Right cardiac atrium (tissue), 5 donors: ENCODE results near the gene SELENOW. TPM values are rescaled to one million over a fixed set of nuclear protein-coding genes. Genes with fewer than 3 reads are reported as not detected.
"Not testable (repeated sequence)": the region's sequence is repeated elsewhere in the genome, so short reads cannot be mapped to it uniquely, and the experiment has no call there.

Source experiments
- ATAC-seq, 2 donors: fragments of 200-7000 bp; cut with Tn5 transposase; one replicate each; pipeline versions ENCODE4 v1.8.0 to v1.9.1; 2020; ENCODE audit warnings: moderate library complexity in 2 of 2, mild to moderate bottlenecking in 1 of 2
- DNase-seq, 3 donors: peaks; one replicate each; pipeline ENCODE4 v3.0.0-alpha.2; 2020
- H3K27ac ChIP-seq: one replicate; pipeline ENCODE4 v1.5.1; 2013; ENCODE audit warnings: mild to moderate bottlenecking, low read length, control low read depth, moderate library complexity
- H3K27me3 ChIP-seq: one replicate; pipeline ENCODE4 v1.6.1; 2013; ENCODE audit not compliant: control insufficient read depth, insufficient read depth
- H3K4me1 ChIP-seq: one replicate; pipeline ENCODE4 v1.6.1; 2013; ENCODE audit warnings: low read length; ENCODE audit not compliant: control insufficient read depth, insufficient read depth
- H3K4me3 ChIP-seq: one replicate; pipeline ENCODE4 v1.5.1; 2013; ENCODE audit warnings: low read length, control low read depth
- H3K9me3 ChIP-seq: one replicate; pipeline ENCODE4 v1.6.1; 2013; ENCODE audit warnings: low read length; ENCODE audit not compliant: control insufficient read depth
- WGBS: extraction: QIAGEN DNeasy Blood & Tissue Kit; methylation state at CpG from one replicate; pipeline ENCODE4 v1.1.7; 2013; 5-methylcytosine and 5-hydroxymethylcytosine counted together
- intact Hi-C, 4 donors: fragments of 100-400 bp; cut with DNase I; formaldehyde crosslinking; loops; one replicate each; pipeline versions ENCODE4 v1.11.0 to v1.14.0; 2022 to 2023
- polyA plus RNA-seq: library from polyadenylated mRNA; stranded (reverse); fragments of 200-250 nt; gene quantifications from one replicate; pipeline ENCODE4 v1.2.3, GENCODE V29; 2013
- total RNA-seq, 4 donors: library from RNA; stranded (reverse); fragmentation: NEBNext Ultra II Directional; extraction: Animal tissue kit (Norgen Biotek cat#: 25700); gene quantifications; one replicate each; pipeline ENCODE4 v1.2.1, GENCODE V29; 2021
- donor health status: healthy with polysubstance abuse.
- donor health status: DM: no; HTN: yes; CAD: no.
- donor health status: DM: no; HTN: no; CAD: no.
- donor health status: DM: no; HTN: yes; CAD: no; lungs with severe emphysema.
- donor health status: DM: yes; HTN: yes; CAD: no.

The SELENOW gene
- total and polyA plus RNA-seq, 5 donors = 857 to 1,795 (median 1,074) TPM

- no peak overlapping the region for H3K4me3 ChIP-seq
- no peaks in the 10 kb centered on the region for H3K9me3 ChIP-seq
- H3K27me3 ChIP-seq = no peaks in the 10 kb centered on the region
- H3K27ac ChIP-seq = no peak overlapping the region
- 79% methylated on average over 22 of the region's 22 CpGs for WGBS
- no peaks in the 10 kb centered on the region for H3K4me1 ChIP-seq
- DNase-seq (peak in 1 of 3 donors; percentile 45), ATAC-seq (peak; percentile 7 to 8)
- intact Hi-C loops = no loop called here
These were observed 21.4 kb upstream of the SELENOW start for GRCh38 chr19:47756953-47757608.

GRCh38 chr19:47757617-47758442 is 20.7 kb upstream of the SELENOW start:
- Histone ChIP-seq H3K27ac (no peak overlapping the region), H3K9me3 (no peaks in the 10 kb centered on the region), H3K4me3 (no peak overlapping the region), H3K4me1 (no peaks in the 10 kb centered on the region), H3K27me3 (no peaks in the 10 kb centered on the region)
- WGBS = 81% methylated on average over 14 of the region's 14 CpGs
- peak in 1 of 3 donors; percentile 10 for DNase-seq
- ATAC-seq = no peak
- intact Hi-C loops = no loop called here

- no peak overlapping the region for H3K27ac ChIP-seq
- H3K27me3 ChIP-seq = no peaks in the 10 kb centered on the region
- ATAC-seq (no peak), DNase-seq (no peak)
- no peaks in the 10 kb centered on the region for H3K9me3 ChIP-seq
- H3K4me3 ChIP-seq = no peak overlapping the region
- WGBS = 90% methylated on average over 5 of the region's 5 CpGs
- intact Hi-C loops = no loop called here
- no peaks in the 10 kb centered on the region for H3K4me1 ChIP-seq
These were observed 20.1 kb upstream of the SELENOW start for GRCh38 chr19:47758443-47758804.

GRCh38 chr19:47760632-47760999 is 17.9 kb upstream of the SELENOW start:
- H3K9me3 ChIP-seq = no peaks in the 10 kb centered on the region
- intact Hi-C loops = no loop called here
- no peak overlapping the region for H3K4me3 ChIP-seq
- no peak for ATAC-seq
- WGBS = 76% methylated on average over 5 of the region's 5 CpGs
- no peaks in the 10 kb centered on the region for H3K27me3 ChIP-seq
- no peak overlapping the region for H3K27ac ChIP-seq
- no peaks in the 10 kb centered on the region for H3K4me1 ChIP-seq
- DNase-seq = no peak

GRCh38 chr19:47761566-47761965 is 16.9 kb upstream of the SELENOW start:
- H3K4me1 ChIP-seq = no peaks in the 10 kb centered on the region
- no peak for ATAC-seq
- intact Hi-C loops = no loop called here
- H3K4me3 ChIP-seq = no peak overlapping the region
- DNase-seq = no peak
- 59% methylated on average over 5 of the region's 5 CpGs for WGBS
- H3K27ac ChIP-seq = no peak overlapping the region
- no peaks in the 10 kb centered on the region for H3K27me3 ChIP-seq
- H3K9me3 ChIP-seq = no peaks in the 10 kb centered on the region

- H3K27ac ChIP-seq = no peak overlapping the region
- H3K4me1 ChIP-seq = no peaks in the 10 kb centered on the region
- ATAC-seq (no peak), DNase-seq (no peak)
- WGBS = 42% methylated on average over 3 of the region's 3 CpGs
- H3K9me3 ChIP-seq = no peaks in the 10 kb centered on the region
- H3K27me3 ChIP-seq = no peaks in the 10 kb centered on the region
- no peak overlapping the region for H3K4me3 ChIP-seq
- intact Hi-C loops = no loop called here
These were observed 16.4 kb upstream of the SELENOW start for GRCh38 chr19:47762151-47762550.

GRCh38 chr19:47762615-47763308 is 15.7 kb upstream of the SELENOW start:
- Histone ChIP-seq H3K4me1 (no peaks in the 10 kb centered on the region), H3K4me3 (no peak overlapping the region), H3K27ac (peak overlapping the region; percentile 16), H3K27me3 (no peaks in the 10 kb centered on the region), H3K9me3 (no peaks in the 10 kb centered on the region)
- intact Hi-C loops = no loop called here
- DNase-seq (peak; percentile 59 to 82 (median 77)), ATAC-seq (peak; percentile 50 to 80)
- 53% methylated on average over 18 of the region's 18 CpGs for WGBS

GRCh38 chr19:47764705-47765104 is 13.8 kb upstream of the SELENOW start:
- H3K4me3 ChIP-seq, H3K4me1 ChIP-seq, H3K27ac ChIP-seq, H3K9me3 ChIP-seq, ATAC-seq, intact Hi-C loops, H3K27me3 ChIP-seq, DNase-seq: not testable (repeated sequence)
- 91% methylated on average over 3 of the region's 3 CpGs for WGBS

- H3K9me3 ChIP-seq = no peaks in the 10 kb centered on the region
- H3K4me3 ChIP-seq = no peak overlapping the region
- intact Hi-C loops = loop anchor here in 2 of 4 donors (2.0 kb wide), 1 partner anchor 23 kb away; no protein-coding TSS in a partner anchor
- no peaks in the 10 kb centered on the region for H3K27me3 ChIP-seq
- WGBS = 31% methylated on average over 19 of the region's 19 CpGs
- H3K4me1 ChIP-seq = no peaks in the 10 kb centered on the region
- H3K27ac ChIP-seq = no peak overlapping the region
- DNase-seq = peak; percentile 81 to 91 (median 87)
- peak; percentile 73 to 78 for ATAC-seq
These were observed 12.8 kb upstream of the SELENOW start for GRCh38 chr19:47765523-47766358.

- Histone ChIP-seq H3K27ac (no peak overlapping the region), H3K4me3 (no peak overlapping the region), H3K9me3 (no peaks in the 10 kb centered on the region), H3K27me3 (no peaks in the 10 kb centered on the region), H3K4me1 (no peaks in the 10 kb centered on the region)
- no peak for ATAC-seq
- intact Hi-C loops = loop anchor here in 2 of 4 donors (2.0 kb wide), 1 partner anchor 23 kb away; no protein-coding TSS in a partner anchor
- DNase-seq = no peak
- 74% methylated on average over 7 of the region's 7 CpGs for WGBS
These were observed 12.2 kb upstream of the SELENOW start for GRCh38 chr19:47766359-47766620.
